COLO668 (cell line): ENCODE measurements around the gene JAKMIP1.

Experiments
- DNase-seq: peaks from one replicate; lab custom pipeline; 2025; ENCODE audit not compliant: unreplicated experiment; lab: John Stamatoyannopoulos, UW

Gene JAKMIP1

GRCh38 chr4:6071191-6071958, 129.0 kb downstream of the JAKMIP1 start:
- no peak for DNase-seq

GRCh38 chr4:6069845-6070709, 130.3 kb downstream of the JAKMIP1 start:
- DNase-seq, result no peak

GRCh38 chr4:6068986-6069385, 131.4 kb downstream of the JAKMIP1 start:
- no peak for DNase-seq

- no peak for DNase-seq
Measured at GRCh38 chr4:6065934-6066590, 134.3 kb downstream of the JAKMIP1 start.

- DNase-seq, result no peak
Measured at GRCh38 chr4:6065166-6065565, 135.2 kb downstream of the JAKMIP1 start.

GRCh38 chr4:6064383-6064782, 136.0 kb downstream of the JAKMIP1 start:
- no peak for DNase-seq

GRCh38 chr4:6063684-6064083, 136.7 kb downstream of the JAKMIP1 start:
- no peak for DNase-seq

GRCh38 chr4:6062133-6062532, 138.2 kb downstream of the JAKMIP1 start:
- no peak for DNase-seq

GRCh38 chr4:6059375-6059805, 141.0 kb downstream of the JAKMIP1 start:
- no peak for DNase-seq

- no peak for DNase-seq
Measured at GRCh38 chr4:6058531-6059374, 141.6 kb downstream of the JAKMIP1 start.

- no peak for DNase-seq
Measured at GRCh38 chr4:6056976-6057766, 143.2 kb downstream of the JAKMIP1 start.

- no peak for DNase-seq
Measured at GRCh38 chr4:6055436-6055835, 144.9 kb downstream of the JAKMIP1 start.

GRCh38 chr4:6055030-6055429, 145.3 kb downstream of the JAKMIP1 start:
- DNase-seq, result no peak

GRCh38 chr4:6054162-6054922, 146.0 kb downstream of the JAKMIP1 start:
- DNase-seq, result no peak

- DNase-seq, result no peak
Measured at GRCh38 chr4:6052679-6053078, 147.7 kb downstream of the JAKMIP1 start.

GRCh38 chr4:6050551-6050950, 149.8 kb downstream of the JAKMIP1 start:
- DNase-seq, result no peak

GRCh38 chr4:6049985-6050384, 150.4 kb downstream of the JAKMIP1 start:
- no peak for DNase-seq

GRCh38 chr4:6049278-6049677, 151.1 kb downstream of the JAKMIP1 start:
- DNase-seq, result no peak

GRCh38 chr4:6048537-6048936, 151.8 kb downstream of the JAKMIP1 start:
- DNase-seq, result no peak
